Nephron progenitor cell (in vitro differentiated cells): ENCODE results near the gene CCND3.

Source experiments
- DNase-seq: peaks from one replicate; pipeline ENCODE4 v3.0.0; 2021
- H3K27ac Mint-ChIP-seq: 2 replicates; pipeline ENCODE4 v1.8.0; 2021; ENCODE audit warnings: mild to moderate bottlenecking, moderate library complexity, mixed read lengths
- H3K27me3 Mint-ChIP-seq: 2 replicates; pipeline ENCODE4 v1.8.0; 2021; ENCODE audit warnings: mild to moderate bottlenecking, low read depth, mixed read lengths; ENCODE audit not compliant: poor library complexity
- H3K36me3 Mint-ChIP-seq: 2 replicates; pipeline ENCODE4 v1.8.0; 2021; ENCODE audit warnings: low read depth, mixed read lengths
- H3K4me1 Mint-ChIP-seq: 2 replicates; pipeline ENCODE4 v1.8.0; 2021; ENCODE audit warnings: mixed read lengths
- H3K4me3 Mint-ChIP-seq: 2 replicates; pipeline ENCODE4 v1.8.0; 2021; ENCODE audit warnings: mild to moderate bottlenecking, moderate library complexity, mixed read lengths
- H3K9me3 Mint-ChIP-seq: 2 replicates; pipeline ENCODE4 v1.8.0; 2021; ENCODE audit warnings: mild to moderate bottlenecking, moderate library complexity, mixed read lengths
- CTCF ChIP-seq: fragments of 200-600 bp; sonication (generic); IDR thresholded peaks from 2 replicates; pipeline ENCODE4 v1.5.0; 2021; ENCODE audit warnings: antibody characterized with exemption

CCND3 gene

GRCh38 chr6:41895300-41896233 lies 46.0 kb downstream of the CCND3 start, which contains the start of gene USP49:
USP49 (minus strand) TSS chr6:41895375; CDS start chr6:41806983, 88,392 bp downstream.
- peak within 1 kb of the TSS; percentile 97 for H3K27ac Mint-ChIP-seq
- H3K4me3 Mint-ChIP-seq: no peak within 1 kb of the TSS
- H3K36me3 Mint-ChIP-seq: peaks cover 3% of the 10 kb centered on the region
- no peaks in the 10 kb centered on the region for H3K27me3 Mint-ChIP-seq
- peaks cover 25% of the 10 kb centered on the region for H3K4me1 Mint-ChIP-seq
- peak; percentile 98 for DNase-seq
- no peak for TF ChIP-seq CTCF
- no peaks in the 10 kb centered on the region for H3K9me3 Mint-ChIP-seq

GRCh38 chr6:41894366-41895299 lies 47.0 kb downstream of the CCND3 start:
- Mint-ChIP-seq H3K27me3 (no peaks in the 10 kb centered on the region), H3K36me3 (peaks cover 2% of the 10 kb centered on the region), H3K4me1 (peaks cover 25% of the 10 kb centered on the region), H3K9me3 (no peaks in the 10 kb centered on the region), H3K4me3 (no peak overlapping the region), H3K27ac (peak overlapping the region; percentile 32)
- TF ChIP-seq CTCF: no peak
- peak; percentile 79 for DNase-seq

- H3K9me3 Mint-ChIP-seq: no peaks in the 10 kb centered on the region
- no peak overlapping the region for H3K27ac Mint-ChIP-seq
- no peak overlapping the region for H3K4me3 Mint-ChIP-seq
- TF ChIP-seq CTCF: no peak
- no peaks in the 10 kb centered on the region for H3K27me3 Mint-ChIP-seq
- DNase-seq: no peak
- peaks cover 25% of the 10 kb centered on the region for H3K4me1 Mint-ChIP-seq
- H3K36me3 Mint-ChIP-seq: peaks cover 7% of the 10 kb centered on the region
Measured at GRCh38 chr6:41892921-41893564, 48.6 kb downstream of the CCND3 start.

GRCh38 chr6:41887331-41887751 lies 54.3 kb downstream of the CCND3 start:
- TF ChIP-seq CTCF: no peak
- H3K36me3 Mint-ChIP-seq: peaks cover 21% of the 10 kb centered on the region
- H3K27ac Mint-ChIP-seq: no peak overlapping the region
- no peak overlapping the region for H3K4me3 Mint-ChIP-seq
- H3K4me1 Mint-ChIP-seq: peaks cover 17% of the 10 kb centered on the region
- no peak for DNase-seq
- no peaks in the 10 kb centered on the region for H3K27me3 Mint-ChIP-seq
- no peaks in the 10 kb centered on the region for H3K9me3 Mint-ChIP-seq

GRCh38 chr6:41885930-41886329 lies 55.7 kb downstream of the CCND3 start:
- H3K4me1 Mint-ChIP-seq: peaks cover 8% of the 10 kb centered on the region
- TF ChIP-seq CTCF: no peak
- peaks cover 21% of the 10 kb centered on the region for H3K36me3 Mint-ChIP-seq
- no peak overlapping the region for H3K4me3 Mint-ChIP-seq
- H3K27me3 Mint-ChIP-seq: no peaks in the 10 kb centered on the region
- no peak overlapping the region for H3K27ac Mint-ChIP-seq
- no peak for DNase-seq
- no peaks in the 10 kb centered on the region for H3K9me3 Mint-ChIP-seq
